HG03432 (cell line): ENCODE measurements around the gene USH2A.

Experiments used
- ATAC-seq: cut with Tn5 transposase; IDR thresholded peaks from one replicate; pipeline ENCODE4 v1.9.1; 2021; ENCODE audit warnings: mild to moderate bottlenecking, moderate library complexity; ENCODE audit not compliant: unreplicated experiment

USH2A gene

GRCh38 chr1:215983680-215984079, 439.6 kb downstream of the USH2A start:
- ATAC-seq: no peak

DNA sequence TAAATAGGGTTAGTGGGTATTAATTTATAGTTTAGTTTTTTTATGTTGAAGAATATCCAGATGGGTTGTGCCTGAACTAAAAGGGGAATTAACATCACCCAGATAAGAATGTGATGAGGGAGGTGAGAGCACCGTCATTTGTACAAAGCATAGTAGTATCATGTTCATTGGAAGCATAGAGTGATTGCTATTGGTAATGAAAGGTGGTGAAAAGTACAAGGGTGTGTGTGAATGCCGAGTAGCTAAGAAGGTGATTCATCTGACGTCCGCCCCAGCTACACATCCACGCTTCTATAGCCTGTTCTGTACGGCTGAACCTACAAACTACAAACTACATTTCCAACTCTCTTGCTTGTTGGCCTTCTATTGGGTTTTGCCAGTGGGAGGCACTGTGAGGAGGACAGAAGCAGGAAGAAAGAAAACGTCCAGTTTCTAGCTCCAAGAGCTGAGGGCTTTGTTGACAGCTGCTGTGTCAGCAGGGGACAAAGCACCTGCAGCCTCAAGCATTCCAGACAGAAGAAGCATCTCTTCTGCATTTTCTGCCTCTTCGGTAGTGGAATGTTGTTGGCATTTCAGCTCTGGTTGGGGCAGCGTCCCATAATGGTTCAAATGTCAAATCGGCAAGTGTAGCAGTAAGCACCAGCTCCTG, 451.3 kb downstream of the USH2A start:
- no peak for ATAC-seq

GRCh38 chr1:215970406-215970805, 452.8 kb downstream of the USH2A start:
- no peak for ATAC-seq

- ATAC-seq: no peak
These were observed 459.6 kb downstream of the USH2A start for GRCh38 chr1:215963621-215964020.

DNA sequence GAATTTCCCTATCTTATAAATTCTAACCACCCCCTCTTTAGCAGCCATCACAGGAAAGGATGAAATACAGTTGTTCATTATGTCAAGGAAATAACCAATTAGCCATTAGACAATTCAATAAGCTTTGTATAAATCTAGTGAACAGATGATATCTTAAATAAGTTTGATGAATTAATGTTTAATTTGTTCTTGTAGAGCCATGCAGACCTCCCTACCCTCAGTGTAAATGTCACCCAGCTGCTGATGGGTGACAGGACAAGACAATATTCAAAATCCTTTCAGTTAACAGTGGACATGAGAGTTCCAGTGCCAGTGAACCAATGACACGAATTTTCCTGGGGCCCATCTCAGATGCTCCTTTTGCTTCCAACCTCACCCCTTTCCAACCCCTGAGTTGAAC, 460.2 kb downstream of the USH2A start:
- no peak for ATAC-seq

GRCh38 chr1:215958841-215959240, 464.4 kb downstream of the USH2A start:
- no peak for ATAC-seq

DNA sequence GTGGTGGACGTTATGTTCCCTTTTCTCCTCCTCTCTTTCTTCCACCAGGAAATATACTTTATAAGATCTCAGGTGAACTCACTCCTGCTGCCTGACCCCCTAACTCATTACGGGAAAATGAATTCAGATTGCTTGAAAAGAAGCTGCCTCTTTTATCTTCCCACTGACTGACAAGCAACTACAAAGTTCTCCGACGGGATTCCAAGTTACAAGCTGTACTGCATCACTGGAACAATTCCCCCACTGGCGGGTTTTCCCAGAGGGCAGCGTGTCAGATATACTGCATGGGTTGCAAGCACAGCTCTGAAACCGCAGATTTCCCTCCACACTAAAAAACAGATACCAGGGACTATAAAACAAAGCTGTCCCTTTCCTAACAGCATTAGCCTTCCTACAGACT, 465.6 kb downstream of the USH2A start:
- no peak for ATAC-seq

DNA sequence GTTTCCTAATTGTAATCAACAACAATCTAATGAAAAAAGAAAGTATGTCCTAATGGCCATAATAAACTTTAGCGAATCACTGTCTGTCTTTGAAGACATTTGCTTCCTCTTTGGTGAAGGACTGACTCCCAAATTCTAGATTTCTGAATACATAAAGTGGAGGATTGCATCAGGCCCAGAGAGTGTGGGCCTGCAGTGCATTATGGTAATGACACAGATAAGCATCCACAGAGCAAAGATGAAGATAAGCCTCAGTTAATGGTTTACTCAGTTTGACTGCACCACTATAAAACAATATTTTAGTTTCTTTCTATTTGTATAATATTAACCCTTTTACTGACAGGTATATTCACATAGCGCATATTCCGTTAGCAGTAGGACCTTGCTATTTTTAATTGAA, 490.7 kb downstream of the USH2A start:
- no peak for ATAC-seq

DNA sequence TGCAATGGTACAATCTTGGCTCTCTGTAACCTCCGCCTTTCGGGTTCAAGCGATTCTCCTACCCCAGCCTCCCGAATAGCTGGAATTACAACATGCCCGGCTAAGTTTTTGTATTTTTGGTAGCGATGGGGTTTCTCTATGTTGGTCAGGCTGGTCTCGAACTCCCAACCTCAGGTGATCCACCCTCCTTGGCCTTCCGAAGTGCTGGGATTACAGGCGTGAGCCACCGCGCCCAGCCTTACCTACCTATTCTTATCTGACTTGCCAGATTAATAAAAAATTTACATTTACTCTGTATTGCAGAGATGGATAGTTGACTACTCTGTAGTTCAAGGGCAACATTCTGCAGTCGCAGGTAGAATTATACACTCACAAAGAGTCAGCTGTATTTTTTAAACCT, 496.6 kb downstream of the USH2A start:
- no peak for ATAC-seq

DNA sequence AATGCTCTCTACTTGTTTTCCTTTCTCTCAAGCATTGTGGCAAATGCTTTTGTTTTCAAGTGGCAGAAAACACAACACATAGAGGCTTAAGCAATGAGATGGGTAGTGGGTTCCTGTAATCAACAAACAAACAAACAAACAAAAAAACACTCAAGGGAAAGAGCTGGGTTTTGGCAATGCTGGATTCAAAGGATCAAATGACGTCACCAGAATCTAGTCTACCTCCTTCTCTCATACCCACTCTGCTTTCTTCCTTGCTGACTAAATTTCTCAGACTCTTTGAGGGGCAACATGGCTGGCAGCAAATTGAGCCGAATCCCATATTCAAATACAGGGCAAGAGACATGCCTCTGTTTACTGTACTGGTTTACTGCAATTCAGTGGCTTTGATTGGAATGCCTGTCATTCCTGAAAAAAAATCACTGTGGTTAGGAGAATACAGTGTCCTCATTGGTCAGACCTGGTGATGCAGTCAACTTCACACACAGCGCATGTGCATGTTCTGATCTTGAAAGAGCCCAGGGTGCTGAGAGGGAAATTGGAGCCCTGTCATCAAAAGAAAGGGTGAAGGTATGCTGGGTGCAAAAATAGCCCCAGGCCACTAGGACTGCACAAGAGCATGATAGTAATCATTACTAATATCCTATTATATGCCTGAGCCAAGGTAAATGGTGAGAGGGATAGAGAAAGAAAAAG, 500.0 kb downstream of the USH2A start:
- no peak for ATAC-seq

- ATAC-seq: no peak
These were observed 511.8 kb downstream of the USH2A start for GRCh38 chr1:215911406-215911968.

GRCh38 chr1:215905493-215906115, 517.6 kb downstream of the USH2A start:
- no peak for ATAC-seq

DNA sequence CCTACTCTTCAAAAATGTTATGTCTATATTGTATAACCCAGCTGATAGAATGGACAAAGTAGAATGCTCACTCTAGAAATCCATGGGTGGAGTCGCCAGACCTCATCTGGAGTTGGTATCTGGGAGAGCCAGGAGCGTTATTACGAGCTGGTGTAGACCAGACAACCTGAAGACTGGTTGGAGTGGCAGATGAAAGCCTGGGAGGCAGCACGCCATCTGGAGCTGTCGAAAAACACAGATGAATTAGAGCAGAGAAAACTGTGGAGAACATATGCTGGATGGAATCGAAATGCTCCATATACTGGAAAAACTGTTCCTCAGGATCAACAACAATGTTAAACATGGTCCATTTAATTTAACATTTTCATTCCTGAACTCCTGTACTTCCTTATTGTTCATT, 522.6 kb downstream of the USH2A start:
- no peak for ATAC-seq

DNA sequence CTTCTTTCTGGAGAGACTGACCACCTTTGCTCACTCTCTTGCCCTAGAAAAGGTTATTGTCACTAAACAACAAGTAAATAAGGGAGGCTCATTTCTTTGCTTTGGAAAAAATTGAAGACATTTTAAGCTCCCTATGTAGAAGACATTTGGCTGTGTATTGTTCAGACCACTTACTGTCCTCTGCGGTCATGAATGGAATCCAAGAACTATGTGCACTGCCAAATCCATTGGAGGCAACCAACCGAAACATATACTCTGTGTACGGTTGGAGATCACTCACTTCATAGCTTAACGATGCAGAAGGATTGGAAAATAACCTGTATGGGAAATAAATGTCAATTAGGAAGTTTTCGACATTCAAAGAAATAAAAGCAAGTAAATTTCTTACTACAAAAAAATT, 523.3 kb downstream of the USH2A start:
- no peak for ATAC-seq

- no peak for ATAC-seq
These were observed 527.4 kb downstream of the USH2A start for GRCh38 chr1:215895893-215896292.

DNA sequence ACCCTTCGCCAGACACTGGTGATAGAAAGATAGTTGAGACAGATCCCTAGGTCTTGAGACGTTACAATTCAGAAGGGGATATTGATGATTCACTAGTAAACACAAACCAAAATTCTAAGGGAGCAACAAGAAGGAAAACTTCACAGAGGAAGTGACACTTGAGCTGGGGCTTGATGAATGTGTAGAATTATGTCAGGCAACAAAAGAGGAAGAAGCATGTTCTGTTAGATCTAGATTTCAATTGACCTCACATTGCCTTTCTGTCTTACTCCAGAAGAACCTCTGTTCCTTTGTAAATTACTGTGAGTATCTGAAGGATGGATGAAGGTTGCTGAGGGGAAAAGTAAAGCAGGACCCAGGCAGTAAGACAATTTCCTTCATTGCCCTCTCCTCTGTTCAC, 528.0 kb downstream of the USH2A start:
- no peak for ATAC-seq

GRCh38 chr1:215894617-215895016, 528.6 kb downstream of the USH2A start:
- no peak for ATAC-seq

- ATAC-seq: peak; percentile 18
These were observed 531.8 kb downstream of the USH2A start for GRCh38 chr1:215891266-215892057.

DNA sequence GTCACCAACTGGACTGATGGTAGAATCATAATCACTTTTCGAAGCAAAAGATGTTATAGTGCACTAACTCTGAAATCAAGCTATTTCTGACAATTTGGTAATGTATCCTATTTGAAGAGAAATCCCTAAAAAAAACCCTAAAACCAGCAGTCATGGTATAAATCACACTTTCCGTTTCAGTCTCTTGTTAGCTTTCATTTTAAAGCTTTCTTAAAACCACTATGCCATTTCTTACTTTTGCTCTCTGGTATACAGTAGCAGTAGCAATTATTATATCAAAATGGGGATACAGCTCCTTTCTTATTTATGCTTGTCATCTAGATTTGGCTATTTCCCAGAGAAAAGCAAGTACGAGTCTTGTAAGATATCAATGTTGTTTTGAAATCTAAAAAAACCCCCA, 532.8 kb downstream of the USH2A start:
- peak; percentile 71 for ATAC-seq

DNA sequence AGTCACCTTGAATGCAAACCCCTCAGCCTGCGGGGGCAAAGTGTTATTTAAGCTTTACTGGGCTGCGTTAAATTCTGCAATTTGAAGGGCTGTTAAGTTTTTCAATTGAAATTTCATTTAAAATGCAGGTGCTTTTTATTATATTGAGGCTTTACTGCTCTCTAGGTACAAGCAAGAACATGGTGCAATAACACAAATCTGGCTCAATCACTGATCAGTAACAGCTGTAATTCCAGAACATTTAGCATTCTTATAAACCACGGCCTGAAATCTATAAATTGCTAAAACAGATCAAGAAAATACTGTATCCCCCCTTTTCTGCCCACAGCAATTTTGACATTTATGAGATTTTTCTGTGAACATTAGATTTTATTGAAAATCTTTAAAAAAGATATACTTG, 533.4 kb downstream of the USH2A start:
- ATAC-seq: no peak

GRCh38 chr1:215888159-215888558, 535.1 kb downstream of the USH2A start:
- no peak for ATAC-seq
